H1 (cell line): ENCODE data around the gene ZNF121. TPM values are rescaled to one million over a fixed set of nuclear protein-coding genes. Genes with fewer than 3 reads are reported as not detected.

Experiments
- CBX5 ChIP-seq: fragments of 300-800, 300-1000 bp; sonication (generic); IDR thresholded peaks from 2 replicates; pipeline ENCODE4 v1.7.1; 2016; ENCODE audit warnings: antibody characterized with exemption, low read length, low read depth
- polyA plus RNA-seq, 7 experiments: library from polyadenylated mRNA; depleted of rRNA in 3 of 7; stranded (reverse) in 5 of 7; unstranded in 2 of 7; fragments of >200 nt in 5 of 7; fragments of 200-250 nt in 2 of 7; gene quantifications; 1 replicate in 5 of 7; 2 replicates in 1 of 7; 4 replicates in 1 of 7; pipeline versions ENCODE4 v1.2.1 to v1.2.3, GENCODE V29; 2011 to 2013; ENCODE audit warnings: missing spikeins in 2 of 7, mixed read lengths in 2 of 7
- total RNA-seq: library from RNA; stranded (reverse); fragmentation: NEBNext Ultra II Directional; extraction: Animal tissue kit (Norgen Biotek cat#: 25700); gene quantifications from 2 replicates; pipeline ENCODE4 v1.2.1, GENCODE V29; 2021
- TF ChIP-seq, protein P1 (sequence below): IDR thresholded peaks from 2 replicates; pipeline ENCODE4 v1.6.1; 2011; ENCODE audit warnings: low read depth, mild to moderate bottlenecking, low read length; ENCODE audit not compliant: insufficient read depth

Gene ZNF121
- total and polyA plus RNA-seq, 2 of the 8 experiments (the other 6 are each of a cell fraction or from before 2014, with no cell fraction given): 22.2 to 220 TPM

DNA sequence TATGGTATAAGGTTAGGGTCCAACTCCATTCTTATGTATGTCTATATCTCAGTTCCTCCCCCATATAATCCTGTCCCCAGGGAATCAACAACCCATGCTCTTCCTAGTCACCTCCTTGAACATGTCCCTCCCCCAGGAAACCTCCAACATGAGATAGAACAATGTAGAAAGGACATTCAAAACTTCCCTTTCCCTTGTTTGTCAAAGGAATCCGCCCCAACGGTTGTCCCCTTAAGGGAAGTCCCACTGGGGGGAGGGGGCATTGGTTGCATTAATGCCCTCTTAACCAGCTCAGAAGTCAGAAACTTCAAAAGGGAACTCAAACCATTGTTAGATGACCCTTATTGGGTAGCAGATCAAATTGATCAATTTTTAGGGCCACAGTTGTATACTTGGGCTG lies 43.6 kb upstream of the ZNF121 start (continued):
- TF ChIP-seq, protein P1, sequence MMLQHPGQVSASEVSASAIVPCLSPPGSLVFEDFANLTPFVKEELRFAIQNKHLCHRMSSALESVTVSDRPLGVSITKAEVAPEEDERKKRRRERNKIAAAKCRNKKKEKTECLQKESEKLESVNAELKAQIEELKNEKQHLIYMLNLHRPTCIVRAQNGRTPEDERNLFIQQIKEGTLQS: no peak
- no peak for TF ChIP-seq CBX5
